ENCODE measurements around the gene JMJD6.

The JMJD6 gene

GRCh38 chr17:76678330-76678729, 48.1 kb downstream of the JMJD6 start:
- no peak for DNase-seq (ENCODE audit: low read depth)

DNA sequence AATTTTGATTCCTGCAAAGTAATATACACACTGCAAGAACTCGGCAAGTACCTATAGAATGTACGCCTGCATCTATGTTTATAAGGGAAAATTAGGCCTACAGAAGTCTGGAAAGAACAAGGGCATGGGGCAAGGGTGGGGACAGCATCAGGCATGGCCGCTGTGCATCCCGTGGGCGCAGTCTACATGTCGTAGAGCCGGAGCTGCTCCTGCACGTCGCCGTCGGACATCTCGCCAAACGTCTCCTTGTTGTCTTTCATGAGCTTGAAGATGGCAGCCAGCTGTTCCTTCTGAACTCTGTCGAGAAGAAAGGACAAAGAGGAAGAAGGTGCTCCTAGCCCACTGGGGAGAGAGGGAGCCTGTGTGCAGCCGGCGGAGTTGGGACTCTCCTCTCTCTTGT, 49.0 kb downstream of the JMJD6 start:
- DNase-seq (ENCODE audit: low read depth), result no peak

DNA sequence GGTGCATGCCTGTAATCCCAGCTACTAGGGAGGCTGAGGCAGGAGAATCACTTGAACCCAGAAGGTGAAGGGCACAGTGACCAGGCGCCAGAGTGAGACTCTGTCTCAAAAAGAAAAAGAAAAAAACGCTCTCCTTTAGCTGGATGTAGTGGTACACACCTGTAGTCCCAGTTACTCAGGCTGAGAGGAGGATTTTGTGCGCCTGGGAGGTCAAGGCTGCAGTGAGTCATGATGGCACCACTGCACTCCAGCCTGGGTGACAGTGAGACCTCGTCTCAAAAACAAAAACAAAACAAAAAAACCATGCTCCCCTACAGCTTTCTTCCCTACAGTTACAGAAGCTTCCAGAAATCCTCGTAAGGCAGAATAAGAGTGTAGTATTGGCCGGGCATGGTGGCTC, 49.8 kb downstream of the JMJD6 start:
- DNase-seq (ENCODE audit: low read depth), result no peak

DNA sequence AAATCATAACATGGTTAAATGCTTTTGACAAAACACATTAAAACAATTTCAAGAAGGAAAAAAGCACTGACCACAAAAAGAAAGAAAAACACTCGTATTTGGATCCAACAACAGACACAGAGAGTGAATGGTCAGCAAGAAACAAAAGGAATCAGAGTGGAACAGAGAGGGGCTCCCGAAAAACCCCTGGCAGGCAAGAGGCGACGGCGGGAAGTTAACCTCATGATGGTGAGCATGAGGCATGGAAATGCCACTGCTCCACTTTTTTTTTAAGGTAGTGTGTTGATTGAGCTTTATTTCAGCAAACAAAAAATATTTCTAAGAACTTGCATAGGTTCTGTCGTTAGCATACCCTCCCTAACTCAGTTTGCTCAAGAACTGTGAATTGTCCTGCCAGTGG, 50.8 kb downstream of the JMJD6 start:
- no peak for DNase-seq (ENCODE audit: low read depth)

DNA sequence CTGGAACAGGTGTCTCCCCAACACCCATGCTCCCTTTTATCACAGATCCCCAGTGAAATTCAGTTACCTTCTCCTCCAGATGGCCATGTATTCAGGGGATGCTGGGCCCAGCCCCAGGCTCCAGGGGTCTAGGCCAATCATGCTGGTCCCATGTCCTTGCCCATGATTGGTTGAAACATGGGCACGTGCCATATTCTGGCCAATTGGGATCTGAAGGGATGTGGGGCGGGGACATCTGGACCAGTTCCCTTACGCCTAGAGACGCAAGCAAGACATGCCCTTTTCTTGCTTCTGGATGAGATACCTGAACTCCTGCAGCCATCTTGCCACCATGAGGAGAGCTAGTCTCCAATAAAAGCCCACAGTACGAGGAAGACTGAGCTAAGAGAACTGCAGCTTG, 51.8 kb downstream of the JMJD6 start:
- no peak for DNase-seq (ENCODE audit: low read depth)

- DNase-seq (ENCODE audit: low read depth), result no peak
These were observed 52.7 kb downstream of the JMJD6 start for GRCh38 chr17:76673729-76674128.

- no peak for DNase-seq (ENCODE audit: low read depth)
These were observed 53.5 kb downstream of the JMJD6 start for GRCh38 chr17:76672892-76673291.

DNA sequence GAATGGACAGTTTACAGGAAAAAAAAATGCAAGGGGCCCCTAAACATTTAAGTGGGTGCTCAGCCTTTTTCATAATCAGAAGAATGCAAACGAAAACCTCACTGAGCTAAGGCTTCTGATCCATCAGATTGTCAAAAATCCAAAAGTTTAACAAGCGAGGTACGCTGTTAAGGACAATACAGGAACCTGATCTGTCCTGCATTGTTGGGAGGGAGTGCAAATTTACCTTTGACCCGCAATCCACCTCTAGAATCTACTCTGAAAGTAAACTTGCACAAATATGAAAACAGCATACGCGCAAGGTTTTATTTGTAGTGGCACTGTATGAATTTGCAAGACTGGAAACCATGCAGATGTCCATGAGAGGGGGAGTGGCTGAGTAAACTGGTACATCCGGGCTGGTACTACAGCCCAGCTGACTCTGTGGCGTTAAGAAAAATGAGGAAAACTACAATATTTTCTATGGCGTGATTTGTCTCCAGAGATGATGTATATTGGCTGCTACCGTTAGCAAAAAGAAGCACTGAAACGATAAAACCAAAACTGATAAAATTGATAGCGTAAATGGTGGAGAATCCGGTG, 54.0 kb downstream of the JMJD6 start:
- DNase-seq (ENCODE audit: low read depth), result no peak

DNA sequence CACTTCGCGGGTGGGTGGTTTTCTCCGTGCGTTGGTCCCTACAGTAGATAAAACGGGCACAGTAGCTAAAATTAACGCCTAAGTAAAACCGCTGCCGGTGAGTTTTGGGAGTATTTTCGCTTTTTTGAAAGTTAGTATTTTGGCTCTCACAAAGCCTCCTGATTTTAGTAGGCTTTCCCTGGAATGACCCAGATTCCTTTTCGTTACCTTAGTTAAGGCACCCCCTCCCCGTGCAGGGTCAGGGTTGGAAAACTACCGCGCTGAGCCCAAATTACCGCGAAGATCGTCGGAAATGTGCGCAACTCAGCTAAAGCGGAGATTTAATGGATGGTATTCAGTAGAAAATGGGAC, 54.5 kb downstream of the JMJD6 start:
- no peak for DNase-seq (ENCODE audit: low read depth)

- DNase-seq (ENCODE audit: low read depth), result peak; percentile 86
These were observed 55.1 kb downstream of the JMJD6 start for GRCh38 chr17:76671123-76671911.

DNA sequence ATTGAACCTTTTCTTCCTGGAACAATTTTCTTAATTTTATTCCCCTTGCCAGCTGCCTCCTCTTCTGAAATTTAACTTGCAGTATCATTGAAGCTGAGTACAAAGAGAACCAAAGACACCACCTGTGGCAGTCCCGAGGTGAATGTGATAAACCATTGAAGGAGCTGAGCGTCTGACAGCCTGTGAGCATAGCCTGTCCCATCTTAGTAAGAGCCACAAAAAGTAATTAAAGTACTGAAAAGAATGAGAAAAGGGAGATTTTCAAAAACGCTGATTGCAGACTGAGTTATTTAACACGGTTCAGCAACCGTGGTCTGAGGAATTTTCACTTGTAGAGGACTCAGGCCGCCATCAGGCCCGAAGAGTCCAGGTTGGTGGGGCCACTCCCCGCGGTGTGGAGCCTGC, 55.7 kb downstream of the JMJD6 start:
- DNase-seq (ENCODE audit: low read depth), result no peak

DNA sequence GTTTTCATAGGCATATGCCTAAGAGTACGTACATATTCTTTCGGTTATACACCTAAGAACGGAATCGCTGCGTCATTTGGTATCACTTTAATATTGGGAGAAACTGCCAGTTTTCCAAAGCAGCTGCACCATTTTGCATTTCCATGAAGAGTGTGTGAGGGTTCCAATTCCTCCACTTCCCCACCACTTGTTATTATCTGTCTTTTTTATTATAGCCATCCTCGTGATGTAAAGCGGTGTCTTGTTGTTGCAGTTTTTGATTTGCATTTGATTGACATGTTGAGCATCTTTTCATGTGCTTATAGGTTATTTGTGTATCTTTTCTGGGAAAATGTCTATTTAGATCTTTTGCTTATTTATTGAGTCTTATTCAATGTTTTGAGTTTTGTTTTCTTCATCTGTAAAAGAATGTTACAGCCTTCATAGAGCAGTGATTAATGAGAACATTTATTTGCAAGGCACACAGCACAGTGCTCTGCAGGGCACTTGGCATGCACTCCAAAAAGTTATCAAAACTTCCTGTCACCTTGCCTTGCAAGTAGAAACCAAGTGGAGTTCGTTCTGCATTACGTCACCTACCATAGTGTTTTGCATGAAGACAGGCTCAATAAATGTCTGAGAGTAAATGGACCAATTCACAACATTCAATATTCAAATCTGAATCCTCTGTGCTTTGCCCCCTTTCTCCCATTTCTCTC, 56.2 kb downstream of the JMJD6 start:
- no peak for DNase-seq (ENCODE audit: low read depth)
